Pons (tissue), 1 donor: ENCODE measurements around the gene MAGEB6.
"Not testable (repeated sequence)": the region's sequence is repeated elsewhere in the genome, so short reads cannot be mapped to it uniquely, and the experiment has no call there.

Source experiments
- DNase-seq: peaks from one replicate; pipeline ENCODE4 v3.0.0-alpha.2; 2016; ENCODE audit warnings: low spot score

MAGEB6 gene, protein sequence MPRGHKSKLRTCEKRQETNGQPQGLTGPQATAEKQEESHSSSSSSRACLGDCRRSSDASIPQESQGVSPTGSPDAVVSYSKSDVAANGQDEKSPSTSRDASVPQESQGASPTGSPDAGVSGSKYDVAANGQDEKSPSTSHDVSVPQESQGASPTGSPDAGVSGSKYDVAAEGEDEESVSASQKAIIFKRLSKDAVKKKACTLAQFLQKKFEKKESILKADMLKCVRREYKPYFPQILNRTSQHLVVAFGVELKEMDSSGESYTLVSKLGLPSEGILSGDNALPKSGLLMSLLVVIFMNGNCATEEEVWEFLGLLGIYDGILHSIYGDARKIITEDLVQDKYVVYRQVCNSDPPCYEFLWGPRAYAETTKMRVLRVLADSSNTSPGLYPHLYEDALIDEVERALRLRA

DNA sequence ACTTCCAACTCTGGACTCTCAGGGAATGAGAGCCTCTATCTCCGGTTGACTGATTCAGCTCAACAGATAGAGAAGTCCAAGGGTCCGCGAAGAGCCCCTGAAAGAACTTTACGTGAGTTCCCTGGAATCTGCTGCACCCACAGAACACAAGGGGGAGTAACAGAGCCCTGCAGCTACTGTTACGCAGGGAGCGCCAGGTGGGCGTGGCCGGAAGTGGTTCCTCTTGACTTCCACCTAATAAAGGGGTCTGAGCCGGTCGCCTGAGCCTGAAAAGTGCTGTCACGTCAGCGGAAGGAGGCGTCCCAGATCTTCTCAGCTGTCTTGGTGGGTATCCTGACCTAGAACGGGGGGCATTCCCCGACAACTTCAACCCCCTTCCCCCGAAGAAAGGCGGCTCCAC lies at the start of gene MAGEB6:
Gene MAGEB6 (plus strand): TSS at position 237 of the 400 bp plus-strand sequence. CDS start 1,407 bp downstream, outside the sequence.
- no peak for DNase-seq

DNA sequence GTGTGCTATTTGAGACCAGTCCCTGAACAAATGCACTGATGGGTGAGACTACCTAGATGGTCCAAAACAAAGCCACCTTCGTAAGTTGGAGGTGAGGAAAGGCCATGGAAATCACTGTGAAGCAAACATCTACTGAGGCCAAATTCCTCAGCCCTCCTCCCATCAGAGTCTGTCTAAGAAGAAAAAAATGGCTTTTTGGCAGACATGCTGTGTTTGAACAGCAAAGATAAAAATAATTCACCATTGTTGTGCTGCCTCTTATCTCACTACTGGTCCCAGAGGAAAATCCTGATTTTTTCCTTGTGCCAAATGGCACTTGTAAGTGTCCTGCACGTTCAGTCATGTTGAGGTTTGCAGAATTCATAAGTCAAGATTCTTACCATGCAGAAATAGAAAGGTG lies 46.2 kb upstream of the MAGEB6 start:
- DNase-seq, result no peak

DNA sequence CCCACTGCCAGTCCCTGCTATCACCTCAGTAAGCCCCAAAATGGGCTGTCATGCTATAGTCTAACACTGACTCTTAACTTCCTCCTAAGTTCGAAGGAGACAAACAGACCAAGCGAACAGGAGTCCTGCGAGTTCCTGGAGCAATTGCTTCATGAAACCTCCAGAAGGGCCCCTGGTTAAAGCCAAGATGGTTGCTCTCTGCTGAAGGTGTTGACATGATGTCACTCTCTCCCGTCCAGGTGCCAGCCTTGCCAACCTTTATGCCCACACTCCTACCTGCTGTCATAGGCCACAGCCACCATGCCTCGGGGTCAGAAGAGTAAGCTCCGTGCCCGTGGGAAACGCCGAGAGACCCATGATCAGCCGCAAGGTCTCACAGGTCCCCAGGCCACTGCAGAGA lies 31.9 kb upstream of the MAGEB6 start, which contains the start of gene MAGEB6B:
Gene MAGEB6B (plus strand): TSS at position 301 of the 400 bp plus-strand sequence. CDS start 0 bp downstream, at position 301.
- DNase-seq, result no peak

DNA sequence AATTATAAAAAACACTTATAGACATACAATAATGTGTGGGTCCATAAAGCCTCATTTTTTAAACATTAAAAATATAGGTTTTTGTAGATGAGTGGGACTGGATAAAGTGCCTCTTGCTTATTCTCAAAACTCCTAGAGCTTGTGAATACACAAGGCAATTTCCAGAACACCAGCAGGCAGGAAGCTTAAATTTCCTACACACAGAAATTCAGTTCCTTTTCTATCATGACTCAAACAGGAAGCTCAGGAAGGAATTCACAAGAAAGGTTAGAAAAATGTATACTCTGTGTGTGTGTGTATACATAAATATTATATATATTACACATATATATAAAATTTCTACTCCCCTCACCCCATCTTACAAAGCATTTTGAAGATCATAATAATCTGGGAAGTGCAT lies 11.3 kb downstream of the MAGEB6 start:
- DNase-seq, result no peak

DNA sequence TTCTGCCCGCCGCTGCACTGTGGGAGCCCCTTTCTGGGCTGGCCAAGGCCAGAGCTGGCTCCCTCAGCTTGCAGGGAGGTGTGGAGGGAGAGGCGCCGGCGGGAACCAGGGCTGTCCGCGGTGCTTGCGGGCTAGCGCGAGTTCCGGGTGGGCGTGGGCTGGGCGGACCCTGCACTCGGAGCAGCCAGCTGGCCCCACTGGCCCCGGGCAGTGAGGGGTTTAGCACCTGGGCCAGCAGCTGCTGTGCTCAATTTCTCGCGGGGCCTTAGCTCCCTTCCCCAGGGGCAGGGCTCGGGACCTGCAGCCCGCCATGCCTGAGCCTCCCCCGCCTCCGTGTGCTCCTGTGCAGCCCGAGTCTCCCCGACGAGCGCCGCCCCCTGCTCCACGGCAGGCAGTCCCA lies 12.5 kb downstream of the MAGEB6 start:
- DNase-seq, result not testable (repeated sequence)

DNA sequence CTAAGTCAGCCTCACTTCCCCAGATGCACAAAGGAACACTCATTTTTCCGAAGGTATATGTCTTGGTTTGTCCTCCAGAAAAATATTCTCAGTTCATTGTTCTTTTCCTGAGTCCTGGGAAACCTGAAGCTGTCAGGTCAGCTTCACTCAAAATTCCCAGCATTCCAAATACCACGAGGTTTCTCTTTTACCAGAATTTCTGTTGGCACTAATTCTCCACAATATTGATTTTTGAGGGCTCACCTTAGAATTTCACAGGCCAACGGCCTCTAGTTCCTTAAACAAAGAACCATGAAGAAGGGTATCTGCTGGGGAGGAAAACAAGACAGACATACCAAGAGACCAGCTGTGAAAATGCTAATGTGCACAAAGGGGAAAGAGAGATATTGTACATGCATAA lies 15.8 kb downstream of the MAGEB6 start:
- DNase-seq, result no peak

DNA sequence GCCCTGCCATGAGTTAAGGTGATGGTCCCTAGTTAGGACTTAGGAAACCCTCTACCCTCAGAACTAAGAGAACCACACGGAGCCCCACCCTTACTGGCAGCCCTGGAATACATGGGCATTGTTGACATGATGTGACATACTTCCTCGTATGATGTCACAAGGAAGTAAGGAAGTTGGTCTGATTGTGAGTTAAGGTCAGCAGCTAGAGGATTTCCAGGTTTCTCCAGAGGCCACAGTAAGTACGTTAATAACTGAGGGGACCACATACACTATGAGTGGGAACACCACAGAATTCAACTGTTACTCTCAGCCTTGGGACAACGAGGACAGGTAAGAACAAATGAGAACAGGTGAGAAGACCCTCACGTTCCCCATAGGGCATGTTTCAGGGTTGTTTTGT lies 23.6 kb downstream of the MAGEB6 start, which contains the start of gene MAGEB5:
Gene MAGEB5 (plus strand): TSS at position 301 of the 400 bp plus-strand sequence. CDS start 1,133 bp downstream, outside the sequence.
- DNase-seq, result no peak

DNA sequence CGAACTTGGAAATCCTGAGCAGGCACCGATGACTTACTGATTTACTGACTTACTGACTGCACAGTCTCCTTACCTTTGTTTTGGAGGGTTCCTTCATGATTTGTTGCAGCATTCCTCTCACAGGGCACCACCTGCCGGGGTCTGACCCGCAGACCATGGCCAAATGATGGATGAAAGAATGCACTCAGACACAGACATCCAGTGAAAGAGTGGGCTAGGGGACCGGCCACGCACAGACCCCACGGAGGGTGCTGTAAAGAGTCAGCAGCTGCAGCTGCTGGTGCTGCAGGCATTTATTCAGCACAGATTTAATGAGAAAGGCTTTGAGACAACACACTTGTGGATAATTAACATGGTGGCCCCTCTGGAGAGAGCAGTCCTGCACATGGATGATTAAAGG lies 27.1 kb downstream of the MAGEB6 start:
- no peak for DNase-seq

DNA sequence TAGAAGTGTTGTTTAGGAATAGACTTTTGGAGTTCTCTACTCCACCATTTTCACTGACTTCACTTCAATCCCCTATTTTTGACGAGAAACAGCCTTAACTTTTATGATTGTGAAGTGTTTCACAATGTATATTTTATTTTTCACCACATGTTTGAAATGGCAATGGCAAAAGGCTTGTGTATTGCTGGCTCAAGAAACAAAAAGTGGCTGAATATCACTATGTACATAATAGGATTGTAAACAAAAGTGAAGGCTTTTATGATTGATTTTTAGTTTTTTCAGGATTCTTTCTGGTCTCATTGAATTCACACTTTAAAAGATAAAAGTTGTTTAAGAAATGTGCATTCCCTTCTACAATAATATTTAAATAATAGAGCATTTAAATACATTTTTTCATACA lies 41.9 kb downstream of the MAGEB6 start:
- no peak for DNase-seq
